ENCODE data around the gene NFIA.

The NFIA gene

GRCh38 chr1:61210435-61211154, 128.2 kb downstream of the NFIA start:
- no peak for FAIRE-seq
- TF ChIP-seq POLR2AphosphoS5 (IDR thresholded peaks at IDR 0.05; ENCODE audit: low read depth, low read length) (no peak), PAX5 (IDR thresholded peaks at IDR 0.05; ENCODE audit: insufficient read depth, low read length, severe bottlenecking) (no peak), POLR2A (IDR thresholded peaks at IDR 0.05; ENCODE audit: low read depth, low read length) (no peak), SPI1 (IDR thresholded peaks at IDR 0.05; ENCODE audit: low read depth, low read length) (no peak), POU2F2 (IDR thresholded peaks at IDR 0.05; ENCODE audit: low read depth, low read length) (no peak), TAF1 (IDR thresholded peaks at IDR 0.05; ENCODE audit: low read depth, low read length) (no peak)

DNA sequence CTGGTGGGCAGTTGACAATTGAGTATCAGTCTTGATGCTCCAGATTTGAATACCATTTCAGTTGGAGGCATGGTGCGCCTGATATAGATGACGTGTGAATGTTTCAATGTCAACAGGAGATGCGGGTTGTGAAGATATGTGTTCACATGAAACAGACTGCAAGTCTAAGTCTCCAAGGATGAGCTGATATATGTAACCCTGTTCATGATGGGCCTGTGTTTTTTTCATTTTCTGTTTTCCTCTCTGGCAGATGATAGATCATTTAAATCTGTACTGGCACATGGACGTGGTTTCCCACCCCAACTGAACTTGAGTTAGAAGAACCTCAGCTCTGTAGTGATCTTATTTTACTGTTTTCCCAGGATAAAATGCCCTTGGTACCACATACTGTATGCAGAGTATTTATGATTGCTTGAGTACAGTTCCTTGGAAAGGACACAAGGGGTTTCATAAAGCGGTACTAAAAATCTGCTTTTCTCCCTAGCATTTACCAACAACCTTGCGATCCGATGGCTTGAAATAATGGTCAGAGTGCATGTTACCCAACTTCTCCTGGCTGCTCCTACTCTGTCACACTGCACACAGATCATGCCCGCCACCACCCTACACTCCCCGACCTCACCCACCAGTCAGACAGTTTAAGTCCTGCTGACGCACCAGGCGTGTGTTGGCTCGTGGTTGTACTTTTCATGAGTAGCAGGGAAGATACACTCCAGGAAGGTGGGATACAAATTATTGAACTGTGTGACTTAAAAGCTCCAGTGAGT, 131.1 kb downstream of the NFIA start:
- TF ChIP-seq POLR2A (IDR thresholded peaks at IDR 0.05; ENCODE audit: low read depth, low read length) (no peak), PAX5 (IDR thresholded peaks at IDR 0.05; ENCODE audit: insufficient read depth, low read length, severe bottlenecking) (no peak), POU2F2 (IDR thresholded peaks at IDR 0.05; ENCODE audit: low read depth, low read length) (no peak)
- FAIRE-seq: no peak

More at GRCh38 chr1:61210435-61211154, 128.2 kb downstream of the NFIA start:
- no peak for DNase-seq (ENCODE audit: insufficient read length, low spot score)

GRCh38 chr1:61215119-61215518, 132.8 kb downstream of the NFIA start:
- TF ChIP-seq TAF1 (IDR thresholded peaks at IDR 0.05; ENCODE audit: low read depth, low read length): no peak
- no peak for TF ChIP-seq POLR2AphosphoS5 (IDR thresholded peaks at IDR 0.05; ENCODE audit: low read depth, low read length)
- no peak for TF ChIP-seq SPI1 (IDR thresholded peaks at IDR 0.05; ENCODE audit: low read depth, low read length)
- no peak for DNase-seq (ENCODE audit: insufficient read length, low spot score)
- no peak for FAIRE-seq

More for the DNA sequence above, 131.1 kb downstream of the NFIA start:
- no peak for DNase-seq (ENCODE audit: insufficient read length, low spot score)

DNA sequence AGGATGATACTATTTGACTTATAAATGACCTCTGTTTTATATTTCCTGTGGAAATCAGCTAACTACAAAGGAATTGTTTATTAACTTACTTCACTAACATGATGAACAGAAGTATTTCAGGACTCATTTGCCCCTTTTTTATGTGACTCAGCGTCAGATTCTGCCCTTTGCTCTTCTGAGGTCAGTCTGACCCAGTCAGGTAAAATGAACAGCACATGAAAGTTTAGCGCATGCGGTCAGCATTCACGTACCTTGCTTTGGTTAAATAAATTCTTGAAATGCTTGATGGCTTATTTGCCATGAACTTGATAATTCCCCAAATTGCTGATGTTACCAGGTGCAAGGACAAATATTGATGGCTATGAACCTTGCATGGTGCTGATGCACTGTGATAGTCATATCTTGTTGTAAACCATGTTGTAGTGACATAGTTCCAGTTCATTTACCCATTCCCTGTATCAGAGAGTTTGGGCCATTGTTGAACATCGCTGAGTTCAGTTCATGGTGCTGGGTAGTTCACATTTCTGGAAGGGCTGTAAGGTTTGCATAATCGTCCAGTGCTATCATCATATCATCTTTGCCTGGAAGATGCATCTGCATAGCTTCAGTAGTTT, 133.4 kb downstream of the NFIA start:
- FAIRE-seq (no peak), DNase-seq (ENCODE audit: insufficient read length, low spot score) (no peak)
- no peak for TF ChIP-seq PAX5 (IDR thresholded peaks at IDR 0.05; ENCODE audit: insufficient read depth, low read length, severe bottlenecking)

- DNase-seq (ENCODE audit: insufficient read length, low spot score): no peak
- TF ChIP-seq POLR2A (IDR thresholded peaks at IDR 0.05; ENCODE audit: low read depth, low read length) (no peak), TAF1 (IDR thresholded peaks at IDR 0.05; ENCODE audit: low read depth, low read length) (no peak), POU2F2 (IDR thresholded peaks at IDR 0.05; ENCODE audit: low read depth, low read length) (no peak), SPI1 (IDR thresholded peaks at IDR 0.05; ENCODE audit: low read depth, low read length) (no peak), PAX5 (IDR thresholded peaks at IDR 0.05; ENCODE audit: insufficient read depth, low read length, severe bottlenecking) (no peak), POLR2AphosphoS5 (IDR thresholded peaks at IDR 0.05; ENCODE audit: low read depth, low read length) (no peak)
- FAIRE-seq: no peak
Observed at GRCh38 chr1:61220536-61220935, 138.2 kb downstream of the NFIA start.

- DNase-seq (ENCODE audit: insufficient read length, low spot score) (no peak), FAIRE-seq (no peak)
- TF ChIP-seq TAF1 (IDR thresholded peaks at IDR 0.05; ENCODE audit: low read depth, low read length) (no peak), POLR2AphosphoS5 (IDR thresholded peaks at IDR 0.05; ENCODE audit: low read depth, low read length) (no peak)
Observed at GRCh38 chr1:61221642-61222041, 139.3 kb downstream of the NFIA start.

- TF ChIP-seq POLR2A (IDR thresholded peaks at IDR 0.05; ENCODE audit: low read depth, low read length) (no peak), TAF1 (IDR thresholded peaks at IDR 0.05; ENCODE audit: low read depth, low read length) (no peak), POLR2AphosphoS5 (IDR thresholded peaks at IDR 0.05; ENCODE audit: low read depth, low read length) (no peak), PAX5 (IDR thresholded peaks at IDR 0.05; ENCODE audit: insufficient read depth, low read length, severe bottlenecking) (no peak), POU2F2 (IDR thresholded peaks at IDR 0.05; ENCODE audit: low read depth, low read length) (no peak), SPI1 (IDR thresholded peaks at IDR 0.05; ENCODE audit: low read depth, low read length) (no peak)
- FAIRE-seq (no peak), DNase-seq (ENCODE audit: insufficient read length, low spot score) (no peak)
Observed at GRCh38 chr1:61222240-61222639, 139.9 kb downstream of the NFIA start.

DNA sequence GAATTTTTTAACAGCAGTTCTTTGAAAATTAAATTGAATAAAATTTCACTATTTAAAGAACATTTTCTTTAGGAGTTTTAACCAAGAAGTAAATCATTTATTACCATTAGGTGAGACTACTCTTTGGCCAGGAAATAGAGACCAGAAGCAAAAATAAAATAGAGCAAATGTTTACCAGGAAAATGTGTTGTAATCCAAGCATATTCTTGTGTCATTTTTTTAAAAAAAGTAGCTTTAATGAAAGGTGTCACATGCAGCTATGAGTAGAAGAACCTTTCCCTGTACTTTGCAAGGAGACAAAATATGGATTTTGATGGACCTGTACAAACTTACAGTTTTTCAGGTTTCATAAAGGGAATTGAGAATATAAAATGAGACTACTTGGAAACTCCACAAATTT, 140.8 kb downstream of the NFIA start:
- no peak for TF ChIP-seq POLR2AphosphoS5 (IDR thresholded peaks at IDR 0.05; ENCODE audit: low read depth, low read length)
- no peak for TF ChIP-seq TAF1 (IDR thresholded peaks at IDR 0.05; ENCODE audit: low read depth, low read length)
- TF ChIP-seq POLR2A (IDR thresholded peaks at IDR 0.05; ENCODE audit: low read depth, low read length): no peak
- no peak for TF ChIP-seq SPI1 (IDR thresholded peaks at IDR 0.05; ENCODE audit: low read depth, low read length)
- TF ChIP-seq POU2F2 (IDR thresholded peaks at IDR 0.05; ENCODE audit: low read depth, low read length): no peak
- no peak for TF ChIP-seq PAX5 (IDR thresholded peaks at IDR 0.05; ENCODE audit: insufficient read depth, low read length, severe bottlenecking)
- FAIRE-seq (no peak), DNase-seq (ENCODE audit: insufficient read length, low spot score) (no peak)

DNA sequence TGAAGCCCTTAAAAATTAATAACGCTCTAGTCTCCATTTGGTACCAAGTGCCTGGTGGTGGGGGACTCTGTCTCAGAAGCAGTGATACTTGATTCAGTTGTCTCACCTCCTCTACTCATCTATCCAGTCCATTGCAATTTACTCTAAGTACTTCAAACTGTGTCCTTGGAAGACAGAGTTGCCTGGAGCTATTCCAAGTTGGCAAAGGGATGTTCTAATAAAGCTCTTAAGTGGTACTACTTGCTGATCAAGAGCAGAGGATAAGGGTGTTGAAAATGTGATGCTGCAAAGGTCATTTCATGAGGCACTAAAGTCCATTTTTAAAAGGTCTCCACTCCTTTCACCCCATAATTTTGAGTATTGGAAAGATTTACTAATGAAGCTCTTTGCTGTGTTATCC, 142.2 kb downstream of the NFIA start:
- FAIRE-seq (no peak), DNase-seq (ENCODE audit: insufficient read length, low spot score) (no peak)
- TF ChIP-seq PAX5 (IDR thresholded peaks at IDR 0.05; ENCODE audit: insufficient read depth, low read length, severe bottlenecking) (no peak), POLR2A (IDR thresholded peaks at IDR 0.05; ENCODE audit: low read depth, low read length) (no peak), POLR2AphosphoS5 (IDR thresholded peaks at IDR 0.05; ENCODE audit: low read depth, low read length) (no peak), TAF1 (IDR thresholded peaks at IDR 0.05; ENCODE audit: low read depth, low read length) (no peak), SPI1 (IDR thresholded peaks at IDR 0.05; ENCODE audit: low read depth, low read length) (no peak), POU2F2 (IDR thresholded peaks at IDR 0.05; ENCODE audit: low read depth, low read length) (no peak)

DNA sequence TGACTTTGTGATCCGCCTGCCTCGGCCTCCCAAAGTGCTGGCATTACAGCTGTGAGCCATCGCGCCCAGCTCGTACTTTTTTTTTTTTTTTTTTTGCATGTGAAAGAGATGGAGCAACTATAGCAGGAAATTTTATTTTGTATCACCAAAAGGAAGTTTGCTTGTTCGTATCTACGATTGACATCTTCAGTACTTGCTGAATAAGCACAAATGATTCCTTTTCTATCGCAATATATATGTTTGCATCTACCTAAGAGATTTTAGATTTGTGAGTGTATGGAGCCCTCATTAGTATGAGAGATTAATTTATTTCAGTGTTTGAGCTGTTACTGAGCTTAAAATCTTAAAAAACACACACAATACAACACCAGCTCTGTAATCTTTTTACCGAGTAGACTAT, 143.1 kb downstream of the NFIA start:
- no peak for TF ChIP-seq PAX5 (IDR thresholded peaks at IDR 0.05; ENCODE audit: insufficient read depth, low read length, severe bottlenecking)
- TF ChIP-seq POLR2AphosphoS5 (IDR thresholded peaks at IDR 0.05; ENCODE audit: low read depth, low read length): no peak
- DNase-seq (ENCODE audit: insufficient read length, low spot score): no peak
- no peak for FAIRE-seq

Data from GM12891 (cell line).